Astrocyte (in vitro differentiated cells and primary cell): ENCODE data around the gene SLC5A2. TPM values are rescaled to one million over a fixed set of nuclear protein-coding genes. Genes with fewer than 3 reads are reported as not detected.
A peak's percentile ranks its signal among the peaks of the same experiment; 100 is the strongest.

Source experiments
- DNase-seq: peaks from one replicate; pipeline ENCODE4 v3.0.0-alpha.2; 2010; ENCODE audit warnings: low read depth
- FAIRE-seq: peaks from 2 replicates; lab custom pipeline; 2011; peaks lifted over from hg19 to GRCh38; lab: Jason Lieb, UNC
- H2AFZ ChIP-seq: 2 replicates; pipeline ENCODE4 v1.6.0; 2012; ENCODE audit warnings: low read depth, low read length, inconsistent platforms
- H3K27ac ChIP-seq: 2 replicates; pipeline ENCODE4 v1.5.1; 2011; ENCODE audit warnings: low read depth, low read length, inconsistent platforms
- H3K27me3 ChIP-seq: 2 replicates; pipeline ENCODE4 v1.6.0; 2011; ENCODE audit warnings: low read length, inconsistent platforms; ENCODE audit not compliant: insufficient read depth
- H3K36me3 ChIP-seq: 2 replicates; pipeline ENCODE4 v1.5.1; 2011; ENCODE audit warnings: low read length, inconsistent platforms; ENCODE audit not compliant: insufficient read depth
- H3K4me1 ChIP-seq: 2 replicates; pipeline ENCODE4 v1.5.1; 2011; ENCODE audit warnings: low read length, inconsistent platforms; ENCODE audit not compliant: insufficient read depth
- H3K4me2 ChIP-seq: 2 replicates; pipeline ENCODE4 v1.6.0; 2012; ENCODE audit warnings: low read length, inconsistent platforms
- H3K4me3 ChIP-seq: 2 replicates; pipeline ENCODE4 v1.5.1; 2011; ENCODE audit warnings: low read depth, mild to moderate bottlenecking, low read length, inconsistent platforms; ENCODE audit not compliant: insufficient read depth
- H3K79me2 ChIP-seq: 2 replicates; pipeline ENCODE4 v1.6.0; 2012; ENCODE audit warnings: mild to moderate bottlenecking, low read length, inconsistent platforms; ENCODE audit not compliant: insufficient read depth
- H3K9ac ChIP-seq: 2 replicates; pipeline ENCODE4 v1.6.0; 2012; ENCODE audit warnings: mild to moderate bottlenecking, low read length, inconsistent platforms
- H3K9me3 ChIP-seq: 2 replicates; pipeline ENCODE4 v1.5.1; 2012; ENCODE audit warnings: low read depth, mild to moderate bottlenecking, low read length, inconsistent platforms; ENCODE audit not compliant: insufficient read depth
- H4K20me1 ChIP-seq: 2 replicates; pipeline ENCODE4 v1.6.0; 2012; ENCODE audit warnings: low read length, inconsistent platforms; ENCODE audit not compliant: insufficient read depth
- H3K27ac Mint-ChIP-seq: one replicate; pipeline ENCODE4 v1.8.0; 2021; ENCODE audit warnings: mild to moderate bottlenecking, mixed read lengths; ENCODE audit not compliant: unreplicated experiment
- H3K27me3 Mint-ChIP-seq: one replicate; pipeline ENCODE4 v1.8.0; 2021; ENCODE audit warnings: low read depth, mixed read lengths; ENCODE audit not compliant: unreplicated experiment
- H3K36me3 Mint-ChIP-seq: one replicate; pipeline ENCODE4 v1.8.0; 2021; ENCODE audit warnings: low read depth, mixed read lengths; ENCODE audit not compliant: unreplicated experiment
- H3K4me1 Mint-ChIP-seq: one replicate; pipeline ENCODE4 v1.8.0; 2021; ENCODE audit warnings: low read depth, mixed read lengths; ENCODE audit not compliant: unreplicated experiment
- H3K4me3 Mint-ChIP-seq: one replicate; pipeline ENCODE4 v1.8.0; 2021; ENCODE audit warnings: mild to moderate bottlenecking, moderate library complexity, mixed read lengths; ENCODE audit not compliant: unreplicated experiment
- H3K9me3 Mint-ChIP-seq: one replicate; pipeline ENCODE4 v1.8.0; 2021; ENCODE audit warnings: mild to moderate bottlenecking, mixed read lengths; ENCODE audit not compliant: unreplicated experiment
- CTCF ChIP-seq: IDR thresholded peaks from 2 replicates; pipeline ENCODE4 v1.5.1; 2011; ENCODE audit warnings: low read depth, mild to moderate bottlenecking, inconsistent platforms, low read length, moderate library complexity; ENCODE audit not compliant: insufficient read depth
- EZH2 ChIP-seq: IDR thresholded peaks from 2 replicates; pipeline ENCODE4 v1.6.1; 2012; ENCODE audit warnings: mild to moderate bottlenecking, low read length, inconsistent platforms; ENCODE audit not compliant: insufficient read depth
- total RNA-seq: library from RNA; stranded (reverse); gene quantifications from 2 replicates; pipeline ENCODE4 v1.2.1, GENCODE V29; 2021

Gene SLC5A2
- total RNA-seq, 1 donor from 2014 or later: not detected

DNA sequence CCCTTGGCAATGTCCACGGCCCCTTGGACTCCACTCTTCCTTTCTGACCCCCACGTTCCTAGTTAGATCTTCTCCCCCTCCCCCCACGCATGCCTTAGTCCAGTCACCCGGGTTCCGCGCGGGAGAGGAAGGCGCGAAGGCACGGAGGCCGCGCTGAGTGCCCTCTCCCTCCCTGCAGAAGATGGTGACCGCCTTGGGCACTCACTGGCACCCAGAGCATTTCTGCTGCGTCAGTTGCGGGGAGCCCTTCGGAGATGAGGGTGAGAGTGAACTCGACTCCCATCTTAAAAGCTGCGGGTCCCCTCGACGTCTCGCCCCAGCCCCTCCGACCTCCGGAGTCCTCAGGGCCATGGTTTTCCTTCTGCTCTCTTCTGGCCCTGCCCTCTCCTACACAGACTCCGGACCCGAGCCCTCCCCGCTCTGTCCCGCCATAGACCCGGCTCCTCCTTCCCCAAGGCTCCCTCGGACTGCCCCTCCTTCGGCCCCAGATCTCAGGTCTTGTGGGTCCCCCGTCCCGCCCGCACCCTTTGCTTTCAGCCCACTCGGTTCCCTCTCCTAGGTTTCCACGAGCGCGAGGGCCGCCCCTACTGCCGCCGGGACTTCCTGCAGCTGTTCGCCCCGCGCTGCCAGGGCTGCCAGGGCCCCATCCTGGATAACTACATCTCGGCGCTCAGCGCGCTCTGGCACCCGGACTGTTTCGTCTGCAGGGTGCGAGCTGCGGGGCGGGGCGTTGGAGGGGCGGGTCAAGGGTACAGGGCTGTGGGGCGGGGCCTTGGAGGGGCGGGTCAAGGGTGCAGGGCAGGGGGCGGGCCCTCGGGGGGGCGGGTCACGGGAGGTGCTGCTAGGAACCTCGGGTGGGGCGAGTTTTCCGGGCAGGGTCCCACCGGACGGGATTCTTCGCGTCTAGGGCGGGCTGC is 6.4 kb upstream of the SLC5A2 start:
- no peak overlapping the region for H3K4me3 ChIP-seq
- H3K79me2 ChIP-seq: peaks cover 44% of the 10 kb centered on the region
- TF ChIP-seq CTCF (no peak), EZH2 (no peak)
- H4K20me1 ChIP-seq: peaks cover 81% of the 10 kb centered on the region
- Mint-ChIP-seq H3K36me3 (peaks cover 36% of the 10 kb centered on the region), H3K27ac (no peak overlapping the region), H3K4me3 (peak overlapping the region; percentile 76), H3K27me3 (no peaks in the 10 kb centered on the region), H3K9me3 (no peaks in the 10 kb centered on the region), H3K4me1 (peaks cover 25% of the 10 kb centered on the region)
- no peaks in the 10 kb centered on the region for H3K27me3 ChIP-seq
- no peak overlapping the region for H3K9ac ChIP-seq
- no peak overlapping the region for H3K27ac ChIP-seq
- peaks cover 4% of the 10 kb centered on the region for H3K9me3 ChIP-seq
- peaks cover 32% of the 10 kb centered on the region for H3K4me1 ChIP-seq
- FAIRE-seq: no peak
- peak overlapping the region; percentile 54 for H3K4me2 ChIP-seq
- peaks cover 22% of the 10 kb centered on the region for H3K36me3 ChIP-seq
- no peak for DNase-seq
- H2AFZ ChIP-seq: no peak overlapping the region

DNA sequence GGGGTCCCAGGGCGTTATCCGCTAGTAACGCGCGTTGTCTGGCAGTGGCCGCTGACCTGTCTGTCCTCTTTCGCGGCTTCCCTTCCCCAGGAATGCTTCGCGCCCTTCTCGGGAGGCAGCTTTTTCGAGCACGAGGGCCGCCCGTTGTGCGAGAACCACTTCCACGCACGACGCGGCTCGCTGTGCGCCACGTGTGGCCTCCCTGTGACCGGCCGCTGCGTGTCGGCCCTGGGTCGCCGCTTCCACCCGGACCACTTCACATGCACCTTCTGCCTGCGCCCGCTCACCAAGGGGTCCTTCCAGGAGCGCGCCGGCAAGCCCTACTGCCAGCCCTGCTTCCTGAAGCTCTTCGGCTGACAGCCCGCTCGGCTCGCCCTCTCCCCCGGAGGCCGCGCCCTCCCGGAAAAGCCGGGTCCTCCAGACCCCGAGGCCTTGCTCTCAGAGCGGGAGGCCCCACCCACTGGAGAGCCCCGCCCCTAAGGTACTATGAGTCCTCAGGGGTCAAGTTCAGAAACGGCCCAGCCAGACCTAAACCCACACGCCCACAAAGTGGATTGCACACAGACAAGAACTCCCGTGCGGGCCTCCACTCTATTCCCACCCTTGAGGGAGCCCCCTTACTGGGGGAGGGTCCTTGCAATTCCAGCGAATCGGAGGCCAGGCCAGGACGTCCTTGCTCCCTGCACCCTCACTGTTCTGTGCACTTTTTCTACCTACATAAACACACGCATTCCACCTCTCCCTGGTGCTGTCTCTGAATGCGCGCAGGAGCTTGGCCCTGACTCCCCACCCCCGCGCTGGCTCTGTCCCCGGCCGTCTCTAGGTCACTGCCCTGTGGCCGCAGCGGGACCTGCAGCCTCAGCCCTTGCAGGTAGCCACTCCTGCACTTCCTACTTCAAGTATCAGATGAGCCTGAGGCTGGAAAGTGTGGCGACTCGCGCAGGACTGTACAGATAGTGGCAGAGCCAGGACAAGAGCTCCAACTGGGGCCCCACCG is 5.4 kb upstream of the SLC5A2 start:
- peaks cover 25% of the 10 kb centered on the region for H3K4me1 Mint-ChIP-seq
- peaks cover 81% of the 10 kb centered on the region for H4K20me1 ChIP-seq
- H3K36me3 Mint-ChIP-seq: peaks cover 37% of the 10 kb centered on the region
- H3K27me3 ChIP-seq: no peaks in the 10 kb centered on the region
- H3K79me2 ChIP-seq: peaks cover 36% of the 10 kb centered on the region
- H3K27ac ChIP-seq: no peak overlapping the region
- H3K36me3 ChIP-seq: peaks cover 22% of the 10 kb centered on the region
- H3K4me2 ChIP-seq: no peak overlapping the region
- H3K9me3 Mint-ChIP-seq: no peaks in the 10 kb centered on the region
- H3K27me3 Mint-ChIP-seq: no peaks in the 10 kb centered on the region
- no peak overlapping the region for H3K9ac ChIP-seq
- no peak for TF ChIP-seq EZH2
- TF ChIP-seq CTCF: no peak
- H3K4me3 ChIP-seq: no peak overlapping the region
- H3K9me3 ChIP-seq: peaks cover 4% of the 10 kb centered on the region
- peaks cover 31% of the 10 kb centered on the region for H3K4me1 ChIP-seq
- peak overlapping the region; percentile 58 for H3K27ac Mint-ChIP-seq
- peak overlapping the region; percentile 75 for H3K4me3 Mint-ChIP-seq
- H2AFZ ChIP-seq: no peak overlapping the region
- FAIRE-seq: no peak
- no peak for DNase-seq
